ENCODE measurements around the gene APBA1. TPM values are rescaled to one million over a fixed set of nuclear protein-coding genes. Genes with fewer than 3 reads are reported as not detected.
"Not testable (repeated sequence)": the region's sequence is repeated elsewhere in the genome, so short reads cannot be mapped to it uniquely, and the experiment has no call there.

Gene APBA1
- total and polyA plus RNA-seq, 2 donors (not counting 3 experiments of a cell fraction or from before 2014, with no cell fraction given) = 6.1 to 11.3 TPM

GRCh38 chr9:69442486-69442885, 229.7 kb downstream of the APBA1 start:
- no peak overlapping the region for H2AFZ ChIP-seq (ENCODE audit: low read depth, low read length)
- no peaks in the 10 kb centered on the region for H3K9me3 ChIP-seq (replicated peaks; ENCODE audit: control insufficient read depth, insufficient read depth, low read length)
- no peaks in the 10 kb centered on the region for H3K9me1 ChIP-seq (replicated peaks; ENCODE audit: control insufficient read depth, extremely low read depth, insufficient read depth, low read length)
- H3K4me1 ChIP-seq (ENCODE audit: control insufficient read depth, extremely low read depth, insufficient read depth, low read length) = no peaks in the 10 kb centered on the region
- H3K9ac ChIP-seq (replicated peaks; ENCODE audit: extremely low read depth, insufficient read depth, low read length) = no peak overlapping the region
- FAIRE-seq (no peak), DNase-seq (ENCODE audit: low read depth, low spot score) (no peak)
- POLR2A ChIA-PET = no interaction called here
- TF ChIP-seq MYC (IDR thresholded peaks at IDR 0.05; ENCODE audit: low read depth, low read length) (no peak), CTCF (IDR thresholded peaks at IDR 0.05; ENCODE audit: extremely low read depth in 1 of 2, insufficient read depth in 1 of 2, low read depth in 1 of 2, low read length in 2 of 2) (no peak), JUN (IDR thresholded peaks at IDR 0.05; ENCODE audit: borderline replicate concordance, insufficient read depth, insufficient read length, low read depth) (no peak), FOS (IDR thresholded peaks at IDR 0.05; ENCODE audit: borderline replicate concordance, insufficient read depth, low read length) (no peak), MAX (IDR thresholded peaks at IDR 0.05; ENCODE audit: insufficient read depth, insufficient read length) (no peak), EZH2 (IDR thresholded peaks at IDR 0.05; ENCODE audit: borderline replicate concordance, low read depth, low read length, severe bottlenecking) (no peak), GATA2 (IDR thresholded peaks at IDR 0.05; ENCODE audit: insufficient read depth, insufficient read length, low read depth, low read length) (no peak), POLR2AphosphoS5 (IDR thresholded peaks at IDR 0.05; ENCODE audit: insufficient read depth, low read depth, low read length) (no peak), POLR2A (IDR thresholded peaks at IDR 0.05; ENCODE audit: low read depth, low read length) (no peak)
- H3K4me2 ChIP-seq (ENCODE audit: insufficient read depth, low read length) = no peak overlapping the region
- H3K27me3 ChIP-seq (ENCODE audit: control insufficient read depth in 2 of 2, insufficient read depth in 2 of 2, low read length in 2 of 2) = no peaks in the 10 kb centered on the region
- no peaks in the 10 kb centered on the region for H4K20me1 ChIP-seq (replicated peaks; ENCODE audit: control insufficient read depth, extremely low read depth, insufficient read depth, low read length)
- no peak overlapping the region for H3K27ac ChIP-seq (ENCODE audit: insufficient read depth, low read depth, low read length)
- H3K36me3 ChIP-seq (ENCODE audit: control insufficient read depth in 2 of 2, extremely low read depth in 1 of 2, insufficient read depth in 2 of 2, low read length in 2 of 2) = no peaks in the 10 kb centered on the region
- no peak overlapping the region for H3K4me3 ChIP-seq (replicated peaks in 1 of 3; ENCODE audit: insufficient read depth in 1 of 3, low read depth in 1 of 3, low read length in 3 of 3)
- no peaks in the 10 kb centered on the region for H3K79me2 ChIP-seq (ENCODE audit: control insufficient read depth, insufficient read depth, low read length)
- CTCF ChIA-PET = interaction anchor here (0.9 kb wide), 1 partner anchor 20 kb away, joined by 3 read pairs; no protein-coding TSS in a partner anchor
- dilution Hi-C loops (cut with MboI; ENCODE audit: extremely low pct_ligation_motif_present, low sequenced_read_pairs) = no loop called here
- intact Hi-C loops (cut with micrococcal nuclease) = no loop called here
- no TSS peak for BruUV-seq (replicated peaks)

GRCh38 chr9:69440254-69440955, 231.8 kb downstream of the APBA1 start:
- H2AFZ ChIP-seq (ENCODE audit: low read depth, low read length); CTCF ChIA-PET; H3K4me2 ChIP-seq (ENCODE audit: insufficient read depth, low read length); H3K4me1 ChIP-seq (ENCODE audit: control insufficient read depth, extremely low read depth, insufficient read depth, low read length); POLR2A ChIA-PET; H3K36me3 ChIP-seq (ENCODE audit: control insufficient read depth in 2 of 2, extremely low read depth in 1 of 2, insufficient read depth in 2 of 2, low read length in 2 of 2); H3K9me1 ChIP-seq (replicated peaks; ENCODE audit: control insufficient read depth, extremely low read depth, insufficient read depth, low read length); H3K4me3 ChIP-seq (replicated peaks in 1 of 3; ENCODE audit: insufficient read depth in 1 of 3, low read depth in 1 of 3, low read length in 3 of 3); H3K9ac ChIP-seq (replicated peaks; ENCODE audit: extremely low read depth, insufficient read depth, low read length); intact Hi-C loops (cut with micrococcal nuclease); H4K20me1 ChIP-seq (replicated peaks; ENCODE audit: control insufficient read depth, extremely low read depth, insufficient read depth, low read length); dilution Hi-C loops (cut with MboI; ENCODE audit: extremely low pct_ligation_motif_present, low sequenced_read_pairs); H3K9me3 ChIP-seq (replicated peaks; ENCODE audit: control insufficient read depth, insufficient read depth, low read length); H3K27me3 ChIP-seq (ENCODE audit: control insufficient read depth in 2 of 2, insufficient read depth in 2 of 2, low read length in 2 of 2); H3K27ac ChIP-seq (ENCODE audit: insufficient read depth, low read depth, low read length); DNase-seq (ENCODE audit: low read depth, low spot score); BruUV-seq (replicated peaks); FAIRE-seq; H3K79me2 ChIP-seq (ENCODE audit: control insufficient read depth, insufficient read depth, low read length): not testable (repeated sequence)

- H3K4me2 ChIP-seq (ENCODE audit: insufficient read depth, low read length); H3K27me3 ChIP-seq (ENCODE audit: control insufficient read depth in 2 of 2, insufficient read depth in 2 of 2, low read length in 2 of 2); POLR2A ChIA-PET; DNase-seq (ENCODE audit: low read depth, low spot score); H3K4me1 ChIP-seq (ENCODE audit: control insufficient read depth, extremely low read depth, insufficient read depth, low read length); H4K20me1 ChIP-seq (replicated peaks; ENCODE audit: control insufficient read depth, extremely low read depth, insufficient read depth, low read length); H3K36me3 ChIP-seq (ENCODE audit: control insufficient read depth in 2 of 2, extremely low read depth in 1 of 2, insufficient read depth in 2 of 2, low read length in 2 of 2); H2AFZ ChIP-seq (ENCODE audit: low read depth, low read length); H3K79me2 ChIP-seq (ENCODE audit: control insufficient read depth, insufficient read depth, low read length); intact Hi-C loops (cut with micrococcal nuclease); H3K9me3 ChIP-seq (replicated peaks; ENCODE audit: control insufficient read depth, insufficient read depth, low read length); H3K9me1 ChIP-seq (replicated peaks; ENCODE audit: control insufficient read depth, extremely low read depth, insufficient read depth, low read length); CTCF ChIA-PET; dilution Hi-C loops (cut with MboI; ENCODE audit: extremely low pct_ligation_motif_present, low sequenced_read_pairs); FAIRE-seq; BruUV-seq (replicated peaks); H3K9ac ChIP-seq (replicated peaks; ENCODE audit: extremely low read depth, insufficient read depth, low read length); H3K4me3 ChIP-seq (replicated peaks in 1 of 3; ENCODE audit: insufficient read depth in 1 of 3, low read depth in 1 of 3, low read length in 3 of 3); H3K27ac ChIP-seq (ENCODE audit: insufficient read depth, low read depth, low read length): not testable (repeated sequence)
Measured at GRCh38 chr9:69439654-69440053, 232.5 kb downstream of the APBA1 start.
